Neural cell (in vitro differentiated cells): ENCODE measurements around the gene NRG3. TPM values are rescaled to one million over a fixed set of nuclear protein-coding genes. Genes with fewer than 3 reads are reported as not detected.

Source experiments
- H2AFZ ChIP-seq: fragments of 200-600, 300-800 bp; sonication (generic), shearing (Covaris generic); 2 replicates; pipeline ENCODE4 v1.6.0; 2014; ENCODE audit warnings: low read depth, mild to moderate bottlenecking, antibody characterized with exemption, low read length, moderate library complexity
- H3F3A ChIP-seq: fragments of 200-600 bp; shearing (Covaris generic); 2 replicates; pipeline ENCODE4 v1.6.1; 2016; ENCODE audit warnings: mild to moderate bottlenecking, moderate library complexity, mixed read lengths, antibody characterized with exemption, low read length; ENCODE audit not compliant: insufficient read depth, poor library complexity, severe bottlenecking
- H3K27ac ChIP-seq: fragments of 200-600, 300-800 bp; sonication (generic), shearing (Covaris generic); 2 replicates; pipeline ENCODE4 v1.5.1; 2014; ENCODE audit warnings: mild to moderate bottlenecking, low read length, moderate library complexity
- H3K27me3 ChIP-seq: fragments of 300-800, 200-600 bp; sonication (generic), shearing (Covaris generic); 2 replicates; pipeline ENCODE4 v1.6.0; 2014; ENCODE audit warnings: mild to moderate bottlenecking, low read depth, low read length, moderate library complexity; ENCODE audit not compliant: insufficient read depth
- H3K36me3 ChIP-seq: fragments of 300-800, 200-600 bp; sonication (generic), shearing (Covaris generic); 2 replicates; pipeline ENCODE4 v1.5.1; 2014; ENCODE audit warnings: mild to moderate bottlenecking, antibody characterized with exemption, low read length, moderate library complexity; ENCODE audit not compliant: insufficient read depth
- H3K4me2 ChIP-seq: fragments of 300-800, 200-600 bp; sonication (generic), shearing (Covaris generic); 2 replicates; pipeline ENCODE4 v1.6.0; 2014; ENCODE audit warnings: mild to moderate bottlenecking, low read length
- H3K4me3 ChIP-seq: fragments of 300-800, 200-600 bp; sonication (generic), shearing (Covaris generic); 2 replicates; pipeline ENCODE4 v1.5.1; 2014; ENCODE audit warnings: mild to moderate bottlenecking, low read length, moderate library complexity
- H3K79me2 ChIP-seq: fragments of 200-600 bp; shearing (Covaris generic); replicated peaks from 2 replicates; pipeline ENCODE4 v1.6.0; 2014; ENCODE audit warnings: mild to moderate bottlenecking, low read length, moderate library complexity; ENCODE audit not compliant: insufficient read depth
- H3K9ac ChIP-seq: fragments of 300-800, 200-600 bp; sonication (generic), shearing (Covaris generic); 2 replicates; pipeline ENCODE4 v1.6.1; 2016; ENCODE audit warnings: mild to moderate bottlenecking, low read length, mixed read lengths
- H3K9me2 ChIP-seq: fragments of 200-600 bp; shearing (Covaris generic); 2 replicates; pipeline ENCODE4 v1.6.1; 2016; ENCODE audit warnings: mild to moderate bottlenecking, low read length, mixed read lengths; ENCODE audit not compliant: insufficient read depth
- H3K9me3 ChIP-seq: fragments of 200-600, 300-800 bp; sonication (generic), shearing (Covaris generic); 2 replicates; pipeline ENCODE4 v1.6.1; 2016; ENCODE audit warnings: mild to moderate bottlenecking, mixed run types, low read length, moderate library complexity, mixed read lengths
- H4K20me1 ChIP-seq: fragments of 200-600 bp; shearing (Covaris generic); 2 replicates; pipeline ENCODE4 v1.6.1; 2016; ENCODE audit warnings: mild to moderate bottlenecking, mixed run types; ENCODE audit not compliant: insufficient read depth
- CTCF ChIP-seq: fragments of 450-650 bp; IDR thresholded peaks from 2 replicates; pipeline ENCODE4 v1.5.1; 2014; ENCODE audit warnings: antibody characterized with exemption, mild to moderate bottlenecking, moderate library complexity; ENCODE audit not compliant: poor library complexity, severe bottlenecking
- EP300 ChIP-seq: fragments of 450-650 bp; conservative IDR thresholded peaks from 2 replicates; pipeline ENCODE4 v1.6.1; 2014; ENCODE audit warnings: antibody characterized with exemption, mild to moderate bottlenecking, moderate library complexity; ENCODE audit not compliant: poor library complexity, severe bottlenecking
- EZH2 ChIP-seq: fragments of 200-600, 300-800 bp; shearing (Covaris generic), sonication (generic); IDR thresholded peaks from 2 replicates; pipeline ENCODE4 v1.6.1; 2014; ENCODE audit warnings: antibody characterized with exemption, low read length, borderline replicate concordance, mild to moderate bottlenecking; ENCODE audit not compliant: insufficient read depth, poor library complexity, severe bottlenecking
- MXI1 ChIP-seq: fragments of 450-650 bp; conservative IDR thresholded peaks from 2 replicates; pipeline ENCODE4 v1.6.1; 2014; ENCODE audit warnings: antibody characterized with exemption, mild to moderate bottlenecking; ENCODE audit not compliant: poor library complexity, severe bottlenecking
- POLR2AphosphoS5 ChIP-seq: IDR thresholded peaks from 2 replicates; pipeline ENCODE4 v1.6.1; 2012
- RAD21 ChIP-seq: fragments of 450-650 bp; conservative IDR thresholded peaks from 2 replicates; pipeline ENCODE4 v1.6.1; 2014; ENCODE audit warnings: antibody characterized with exemption, mild to moderate bottlenecking, moderate library complexity
- REST ChIP-seq: IDR thresholded peaks from 2 replicates; pipeline ENCODE4 v1.6.1; 2012; ENCODE audit warnings: borderline replicate concordance
- SMC3 ChIP-seq: fragments of 450-650 bp; conservative IDR thresholded peaks from 2 replicates; pipeline ENCODE4 v1.6.1; 2014; ENCODE audit warnings: antibody characterized with exemption, mild to moderate bottlenecking, moderate library complexity; ENCODE audit not compliant: poor library complexity
- TAF1 ChIP-seq: IDR thresholded peaks from 2 replicates; pipeline ENCODE4 v1.6.1; 2012; ENCODE audit warnings: low read depth
- polyA plus RNA-seq: library from polyadenylated mRNA; depleted of rRNA; stranded (reverse); fragments of >200 nt; gene quantifications from 2 replicates; pipeline ENCODE4 v1.2.3, GENCODE V29; 2014

Gene NRG3
- polyA plus RNA-seq, 1 donor from 2014 or later = 14.0 TPM

- H3K4me2 ChIP-seq = no peak overlapping the region
- no peak for TF ChIP-seq POLR2AphosphoS5
- no peak for TF ChIP-seq RAD21
- no peak for TF ChIP-seq TAF1
- TF ChIP-seq MXI1 = no peak
- no peak for TF ChIP-seq EP300
- no peak for TF ChIP-seq CTCF
- no peak for TF ChIP-seq SMC3
- TF ChIP-seq EZH2 = no peak
- TF ChIP-seq REST = no peak
- no peaks in the 10 kb centered on the region for H3F3A ChIP-seq
- no peaks in the 10 kb centered on the region for H4K20me1 ChIP-seq
- H3K79me2 ChIP-seq = no peaks in the 10 kb centered on the region
- no peaks in the 10 kb centered on the region for H3K9me3 ChIP-seq
- no peak overlapping the region for H3K27ac ChIP-seq
- no peaks in the 10 kb centered on the region for H3K36me3 ChIP-seq
- no peak overlapping the region for H3K9ac ChIP-seq
- no peak overlapping the region for H2AFZ ChIP-seq
- H3K9me2 ChIP-seq = no peaks in the 10 kb centered on the region
- H3K4me3 ChIP-seq = no peak overlapping the region
- H3K27me3 ChIP-seq = no peaks in the 10 kb centered on the region
These were observed 1039.7 kb downstream of the NRG3 start for GRCh38 chr10:82914655-82915136.

- H3K9me2 ChIP-seq = no peaks in the 10 kb centered on the region
- no peak for TF ChIP-seq MXI1
- H4K20me1 ChIP-seq = no peaks in the 10 kb centered on the region
- H3K36me3 ChIP-seq = no peaks in the 10 kb centered on the region
- H3K9me3 ChIP-seq = no peaks in the 10 kb centered on the region
- H3K4me2 ChIP-seq = no peak overlapping the region
- no peaks in the 10 kb centered on the region for H3K27me3 ChIP-seq
- H3K79me2 ChIP-seq = no peaks in the 10 kb centered on the region
- H3K27ac ChIP-seq = no peak overlapping the region
- no peak overlapping the region for H3K4me3 ChIP-seq
- H3K9ac ChIP-seq = no peak overlapping the region
- H2AFZ ChIP-seq = no peak overlapping the region
- no peaks in the 10 kb centered on the region for H3F3A ChIP-seq
These were observed 1041.9 kb downstream of the NRG3 start for GRCh38 chr10:82916941-82917340.

- Histone ChIP-seq H2AFZ (no peak overlapping the region), H3F3A (no peaks in the 10 kb centered on the region), H3K36me3 (no peaks in the 10 kb centered on the region), H3K9me3 (no peaks in the 10 kb centered on the region), H3K9me2 (no peaks in the 10 kb centered on the region), H3K9ac (no peak overlapping the region), H3K4me3 (no peak overlapping the region), H3K27ac (no peak overlapping the region), H4K20me1 (no peaks in the 10 kb centered on the region), H3K79me2 (no peaks in the 10 kb centered on the region), H3K27me3 (no peaks in the 10 kb centered on the region), H3K4me2 (no peak overlapping the region)
- TF ChIP-seq POLR2AphosphoS5 (no peak), EP300 (peak; percentile 29)
These were observed 1043.0 kb downstream of the NRG3 start for GRCh38 chr10:82918022-82918421.
